Astrocyte of the spinal cord (primary cell): ENCODE measurements around the gene CHST9.

Experiments used
- DNase-seq: peaks from one replicate; pipeline ENCODE4 v3.0.0; 2011; ENCODE audit warnings: low read depth, low spot score
- H3K4me3 ChIP-seq: 2 replicates; pipeline ENCODE4 v1.5.1; 2011; ENCODE audit warnings: low read depth, mild to moderate bottlenecking, low read length, moderate library complexity
- CTCF ChIP-seq: IDR thresholded peaks from 2 replicates; pipeline ENCODE4 v1.5.1; 2012; ENCODE audit warnings: low read depth, mild to moderate bottlenecking, low read length, inconsistent platforms
- in situ Hi-C: cut with HindIII; loops from 2 replicates; pipeline ENCODE4 v1.10.0; 2017; ENCODE audit warnings: low sequenced_read_pairs

CHST9 gene

GRCh38 chr18:27198036-27198435 lies 12.9 kb upstream of the CHST9 start:
- in situ Hi-C loops, result no loop called here
- TF ChIP-seq CTCF, result no peak
- H3K4me3 ChIP-seq, result no peak overlapping the region
- DNase-seq, result no peak

- in situ Hi-C loops, result no loop called here
- TF ChIP-seq CTCF, result no peak
- DNase-seq, result no peak
- H3K4me3 ChIP-seq, result no peak overlapping the region
These were observed 3.2 kb upstream of the CHST9 start for GRCh38 chr18:27188309-27188708.

- TF ChIP-seq CTCF, result no peak
- H3K4me3 ChIP-seq, result no peak overlapping the region
- DNase-seq, result no peak
- in situ Hi-C loops, result no loop called here
These were observed 789 bp upstream of the CHST9 start for GRCh38 chr18:27185897-27186296.

GRCh38 chr18:27184115-27185024 lies 738 bp downstream of the CHST9 start:
- DNase-seq, result no peak
- in situ Hi-C loops, result no loop called here
- no peak for TF ChIP-seq CTCF
- no peak overlapping the region for H3K4me3 ChIP-seq

GRCh38 chr18:27181726-27182125 lies 3.4 kb downstream of the CHST9 start:
- no peak for DNase-seq
- in situ Hi-C loops, result no loop called here
- H3K4me3 ChIP-seq, result no peak overlapping the region
- TF ChIP-seq CTCF, result no peak

- H3K4me3 ChIP-seq, result no peak overlapping the region
- in situ Hi-C loops, result no loop called here
- no peak for TF ChIP-seq CTCF
- no peak for DNase-seq
These were observed 6.7 kb downstream of the CHST9 start for GRCh38 chr18:27178424-27178823.
